CD14-positive monocyte (primary cell): Measurements from ENCODE around the gene FABP7. TPM values are rescaled to one million over a fixed set of nuclear protein-coding genes. Genes with fewer than 3 reads are reported as not detected.

Experiments used
- DNase-seq, 3 donors: peaks; one replicate each; pipeline ENCODE4 v3.0.0-alpha.2; 2011 to 2022
- H2AFZ ChIP-seq: 2 replicates; pipeline ENCODE4 v1.6.0; 2012; ENCODE audit warnings: mild to moderate bottlenecking, low read depth, low read length, inconsistent platforms; ENCODE audit not compliant: insufficient read depth, poor library complexity, severe bottlenecking
- H3K27ac ChIP-seq, 2 donors: 1 replicate in 1 of 2; 2 replicates in 1 of 2; pipeline ENCODE4 v1.5.1; 2012 to 2013; ENCODE audit warnings: low read length in 2 of 2, control low read depth in 1 of 2, inconsistent platforms in 1 of 2, low read depth in 1 of 2, mild to moderate bottlenecking in 1 of 2
- H3K27me3 ChIP-seq, 2 donors: one replicate each; pipeline versions ENCODE4 v1.6.0 to v1.6.1; 2011 to 2013; ENCODE audit warnings: low read length in 2 of 2; ENCODE audit not compliant: control insufficient read depth in 2 of 2, insufficient read depth in 2 of 2
- H3K36me3 ChIP-seq, 2 donors: replicated peaks in 1 of 2; 1 replicate in 1 of 2; 2 replicates in 1 of 2; pipeline versions ENCODE4 v1.5.1 to v1.6.1; 2012 to 2013; ENCODE audit warnings: low read length in 2 of 2, control low read depth in 1 of 2, inconsistent platforms in 1 of 2, mild to moderate bottlenecking in 1 of 2; ENCODE audit not compliant: insufficient read depth in 2 of 2, control insufficient read depth in 1 of 2
- H3K4me1 ChIP-seq, 2 donors: 1 replicate in 1 of 2; 2 replicates in 1 of 2; pipeline versions ENCODE4 v1.5.1 to v1.6.1; 2012 to 2013; ENCODE audit warnings: low read length in 2 of 2, control low read depth in 1 of 2, inconsistent platforms in 1 of 2, mild to moderate bottlenecking in 1 of 2, moderate library complexity in 1 of 2; ENCODE audit not compliant: insufficient read depth in 2 of 2, control insufficient read depth in 1 of 2
- H3K4me2 ChIP-seq: replicated peaks from 2 replicates; pipeline ENCODE3; 2012; ENCODE audit warnings: low read length, moderate library complexity, mild to moderate bottlenecking; ENCODE audit not compliant: poor library complexity, severe bottlenecking; ENCODE audit errors: extremely low read depth
- H3K4me3 ChIP-seq, 3 experiments: fragments of 200-600 bp in 1 of 3; sonication (generic) in 1 of 3; replicated peaks in 1 of 3; 1 replicate in 2 of 3; 2 replicates in 1 of 3; pipeline ENCODE4 v1.5.1; 2011 to 2013; ENCODE audit warnings: low read length in 3 of 3, mild to moderate bottlenecking in 3 of 3, control low read depth in 2 of 3, low read depth in 2 of 3, inconsistent platforms in 1 of 3, moderate library complexity in 1 of 3
- H3K79me2 ChIP-seq: 2 replicates; pipeline ENCODE4 v1.6.0; 2012; ENCODE audit warnings: mild to moderate bottlenecking, control low read depth, inconsistent platforms, low read length, moderate library complexity; ENCODE audit not compliant: insufficient read depth
- H3K9ac ChIP-seq: 2 replicates; pipeline ENCODE4 v1.6.0; 2017; ENCODE audit warnings: low read length, mild to moderate bottlenecking; ENCODE audit not compliant: insufficient read depth, poor library complexity, severe bottlenecking
- H3K9me3 ChIP-seq, 2 donors: replicated peaks in 1 of 2; 1 replicate in 1 of 2; 2 replicates in 1 of 2; pipeline versions ENCODE4 v1.5.1 to v1.6.1; 2012 to 2013; ENCODE audit warnings: low read length in 2 of 2, control low read depth in 1 of 2; ENCODE audit not compliant: control insufficient read depth in 1 of 2, insufficient read depth in 1 of 2
- H4K20me1 ChIP-seq: 2 replicates; pipeline ENCODE4 v1.6.0; 2012; ENCODE audit warnings: mild to moderate bottlenecking, low read length, control low read depth, moderate library complexity; ENCODE audit not compliant: insufficient read depth
- H3K27ac Mint-ChIP-seq, 7 donors: one replicate each; pipeline ENCODE4 v1.8.0; 2020; ENCODE audit warnings: mild to moderate bottlenecking in 7 of 7, mixed read lengths in 7 of 7, moderate library complexity in 6 of 7, inconsistent platforms in 2 of 7
- H3K27me3 Mint-ChIP-seq, 3 donors: one replicate each; pipeline ENCODE4 v1.8.0; 2021 to 2022; ENCODE audit warnings: low read depth in 3 of 3, mild to moderate bottlenecking in 3 of 3, mixed read lengths in 3 of 3, moderate library complexity in 3 of 3, inconsistent platforms in 1 of 3
- H3K36me3 Mint-ChIP-seq, 2 donors: one replicate each; pipeline ENCODE4 v1.8.0; 2020; ENCODE audit warnings: mixed read lengths in 2 of 2, inconsistent platforms in 1 of 2, mild to moderate bottlenecking in 1 of 2
- H3K4me1 Mint-ChIP-seq: one replicate; pipeline ENCODE4 v1.8.0; 2020; ENCODE audit warnings: mild to moderate bottlenecking, mixed read lengths
- H3K4me3 Mint-ChIP-seq, 2 donors: one replicate each; pipeline ENCODE4 v1.8.0; 2020; ENCODE audit warnings: mild to moderate bottlenecking in 2 of 2, mixed read lengths in 2 of 2, moderate library complexity in 1 of 2
- H3K9me3 Mint-ChIP-seq, 7 donors: one replicate each; pipeline ENCODE4 v1.8.0; 2020 to 2022; ENCODE audit warnings: mixed read lengths in 7 of 7, mild to moderate bottlenecking in 6 of 7, moderate library complexity in 6 of 7, inconsistent platforms in 2 of 7
- CTCF ChIP-seq: fragments of 200-600 bp; IDR thresholded peaks from one replicate; pipeline ENCODE4 v1.8.0; 2022; ENCODE audit warnings: antibody characterized with exemption, mild to moderate bottlenecking
- WGBS: methylation state at CpG from one replicate; pipeline ENCODE4 v1.1.5; 2013; ENCODE audit warnings: missing lambda C conversion rate; ENCODE audit not compliant: insufficient coverage; 5-methylcytosine and 5-hydroxymethylcytosine counted together
- intact Hi-C, 2 donors: fragments of 100-400 bp; cut with micrococcal nuclease; formaldehyde crosslinking; loops; one replicate each; pipeline versions ENCODE4 v1.15.0 to v1.15.1; 2023
- polyA plus RNA-seq, 3 donors: library from polyadenylated mRNA; depleted of rRNA in 1 of 3; unstranded in 2 of 3; stranded (reverse) in 1 of 3; fragments of 300-500 nt in 2 of 3; fragments of >200 nt in 1 of 3; fragmentation: Illumina TruSeq in 2 of 3; gene quantifications; 1 replicate in 2 of 3; 2 replicates in 1 of 3; pipeline ENCODE4 v1.2.3, GENCODE V29; 2012 to 2021

The FABP7 gene
- polyA plus RNA-seq, 3 donors: not detected

GRCh38 chr6:122818866-122819265 is 39.4 kb downstream of the FABP7 start:
- no peak overlapping the region for H3K27ac ChIP-seq
- DNase-seq: no peak
- WGBS: no CpG with 5 or more reads among the region's 2 CpGs
- H3K27me3 ChIP-seq: peaks cover 0 to 2% of the 10 kb centered on the region in 2 donors
- Mint-ChIP-seq H3K36me3 (no peaks in the 10 kb centered on the region), H3K4me3 (no peak overlapping the region), H3K9me3 (peaks cover 0 to 3% (median 0%) of the 10 kb centered on the region in 7 donors), H3K27ac (no peak overlapping the region), H3K27me3 (peaks cover 2 to 6% (median 6%) of the 10 kb centered on the region in 3 donors), H3K4me1 (no peaks in the 10 kb centered on the region)
- H3K9ac ChIP-seq: no peak overlapping the region
- no peak overlapping the region for H3K4me2 ChIP-seq
- intact Hi-C loops: no loop called here
- H3K9me3 ChIP-seq: no peaks in the 10 kb centered on the region
- no peaks in the 10 kb centered on the region for H3K4me1 ChIP-seq
- no peak for TF ChIP-seq CTCF
- no peak overlapping the region for H2AFZ ChIP-seq
- no peaks in the 10 kb centered on the region for H3K36me3 ChIP-seq
- H3K4me3 ChIP-seq: no peak overlapping the region
- no peaks in the 10 kb centered on the region for H4K20me1 ChIP-seq
- no peaks in the 10 kb centered on the region for H3K79me2 ChIP-seq

GRCh38 chr6:122821095-122821494 is 41.6 kb downstream of the FABP7 start:
- peaks cover 0 to 2% of the 10 kb centered on the region in 2 donors for H3K27me3 ChIP-seq
- WGBS: no CpG with 5 or more reads among the region's 2 CpGs

More at GRCh38 chr6:122821095-122821494, 41.6 kb downstream of the FABP7 start:
- H3K79me2 ChIP-seq: no peaks in the 10 kb centered on the region
- H3K4me1 ChIP-seq: no peaks in the 10 kb centered on the region
- DNase-seq: no peak
- no peak overlapping the region for H3K27ac Mint-ChIP-seq
- H3K9me3 ChIP-seq: no peaks in the 10 kb centered on the region
- intact Hi-C loops: no loop called here
- peaks cover 2 to 6% (median 3%) of the 10 kb centered on the region in 3 donors for H3K27me3 Mint-ChIP-seq
- H2AFZ ChIP-seq: no peak overlapping the region
- H3K4me2 ChIP-seq: no peak overlapping the region
- no peak overlapping the region for H3K4me3 Mint-ChIP-seq
- H3K4me1 Mint-ChIP-seq: no peaks in the 10 kb centered on the region
- H3K27ac ChIP-seq: no peak overlapping the region
- no peak overlapping the region for H3K9ac ChIP-seq
- H3K36me3 ChIP-seq: no peaks in the 10 kb centered on the region
- H3K36me3 Mint-ChIP-seq: no peaks in the 10 kb centered on the region
- H3K9me3 Mint-ChIP-seq: peaks cover 0 to 3% (median 0%) of the 10 kb centered on the region in 7 donors
- no peak overlapping the region for H3K4me3 ChIP-seq
- H4K20me1 ChIP-seq: no peaks in the 10 kb centered on the region
- TF ChIP-seq CTCF: no peak
